DMS79 treated with DMSO at 0.1 percent for 48 hours (cell line): ENCODE data around the gene FNDC3A.
"Not testable (repeated sequence)": the region's sequence is repeated elsewhere in the genome, so short reads cannot be mapped to it uniquely, and the experiment has no call there.

Experiments used
- DNase-seq: peaks from one replicate; lab custom pipeline; 2025; lab: John Stamatoyannopoulos, UW

The FNDC3A gene

DNA sequence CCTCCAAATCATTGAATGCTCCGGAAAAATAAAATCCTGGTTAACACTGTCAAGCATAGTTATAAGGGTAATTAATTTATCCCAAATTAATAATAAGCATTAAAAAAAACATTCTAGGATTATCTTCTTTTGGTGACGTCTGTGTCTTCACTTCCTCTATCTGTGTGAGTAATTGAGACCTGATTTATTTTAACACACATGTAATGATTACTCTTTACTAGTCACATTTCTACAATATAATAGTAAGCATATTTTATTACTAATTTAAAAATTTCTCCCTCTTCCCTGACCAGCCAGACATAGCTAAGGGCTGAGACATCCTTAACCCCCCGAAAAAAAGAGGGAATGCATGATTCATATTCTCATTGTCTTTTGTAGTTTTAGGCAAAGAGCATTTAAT lies 2.3 kb downstream of the FNDC3A start:
- no peak for DNase-seq

GRCh38 chr13:48978942-48979601 lies 3.4 kb downstream of the FNDC3A start:
- peak; percentile 7 for DNase-seq

DNA sequence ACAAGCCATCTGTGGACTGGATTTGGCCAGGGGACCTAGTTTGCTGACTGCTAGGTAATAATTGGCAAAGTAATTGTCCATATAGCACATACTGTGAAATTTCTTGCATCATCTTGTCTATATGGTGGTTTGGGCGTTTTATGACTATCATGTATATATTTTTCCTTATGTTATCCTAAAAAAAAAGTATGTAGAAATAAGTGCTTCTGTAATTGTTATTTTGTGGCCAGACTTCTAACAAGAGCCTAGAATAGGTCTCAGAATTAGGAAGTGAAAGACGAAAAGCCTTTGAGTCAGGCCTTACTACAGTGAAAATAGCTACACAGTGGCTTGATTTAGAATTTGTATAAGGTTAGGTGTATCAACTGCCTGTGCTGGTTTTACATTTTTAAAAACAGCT lies 4.2 kb downstream of the FNDC3A start:
- DNase-seq: no peak

DNA sequence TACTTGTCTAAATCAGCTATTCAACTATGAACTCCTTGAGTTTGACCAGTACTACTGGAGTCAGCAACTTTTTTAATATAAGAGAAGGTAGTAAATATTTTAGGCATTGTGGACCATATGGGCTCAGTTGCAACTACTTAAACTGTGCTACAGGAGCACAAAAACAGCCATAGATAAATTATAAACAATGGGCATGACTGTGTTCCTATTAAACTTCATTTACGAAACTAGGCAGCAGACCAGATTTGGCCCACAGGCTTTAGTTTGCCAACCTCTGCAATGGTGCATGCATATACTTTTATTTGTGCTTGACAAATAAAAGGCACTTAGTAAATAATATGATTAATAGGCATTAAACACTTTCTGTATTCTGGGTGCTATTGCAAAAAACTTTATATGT lies 7.6 kb downstream of the FNDC3A start:
- no peak for DNase-seq

DNA sequence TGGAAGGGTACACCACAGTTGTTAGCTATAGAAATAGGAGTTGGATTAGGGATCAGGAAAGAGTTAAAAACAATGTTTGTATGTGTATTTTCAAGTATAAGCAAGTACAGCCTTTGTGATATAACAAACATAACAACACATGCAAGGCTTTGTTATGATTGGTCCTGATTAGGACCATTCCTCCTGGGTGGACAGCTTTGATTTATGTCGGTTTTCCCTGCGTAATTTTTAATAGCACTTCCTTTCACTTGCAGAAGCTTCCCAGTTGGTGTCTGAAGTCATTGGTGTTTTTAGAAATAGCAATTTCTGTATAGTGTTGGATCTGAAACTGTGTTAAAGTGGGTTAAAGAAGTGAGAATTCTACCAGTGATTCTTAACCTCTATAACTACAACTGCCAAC lies 10.0 kb downstream of the FNDC3A start:
- DNase-seq: no peak

DNA sequence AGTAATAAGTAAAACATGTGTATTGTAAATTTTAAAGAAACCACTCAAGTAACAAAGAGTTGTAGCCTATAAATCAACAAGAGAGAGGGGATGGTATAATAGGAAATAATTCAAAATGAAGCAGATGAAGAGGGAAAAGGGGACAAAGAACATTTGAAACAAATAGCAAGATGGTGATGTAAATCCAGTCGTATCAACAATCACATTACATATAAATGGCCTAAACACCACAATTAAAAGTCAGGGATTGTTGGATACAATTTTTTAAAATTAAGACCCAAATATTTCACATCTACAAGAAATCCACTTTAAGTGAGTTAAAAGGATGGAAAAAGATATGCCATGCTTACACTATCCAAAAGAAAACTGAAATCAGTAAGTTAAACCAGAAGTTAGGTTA lies 15.2 kb downstream of the FNDC3A start:
- DNase-seq: no peak

- no peak for DNase-seq
Observed at GRCh38 chr13:48993150-48993549, 17.4 kb downstream of the FNDC3A start.

GRCh38 chr13:48994706-48995105 lies 19.0 kb downstream of the FNDC3A start:
- DNase-seq: no peak

GRCh38 chr13:48998641-48999292 lies 23.1 kb downstream of the FNDC3A start:
- no peak for DNase-seq

- DNase-seq: no peak
Observed at GRCh38 chr13:49000247-49000646, 24.5 kb downstream of the FNDC3A start.

DNA sequence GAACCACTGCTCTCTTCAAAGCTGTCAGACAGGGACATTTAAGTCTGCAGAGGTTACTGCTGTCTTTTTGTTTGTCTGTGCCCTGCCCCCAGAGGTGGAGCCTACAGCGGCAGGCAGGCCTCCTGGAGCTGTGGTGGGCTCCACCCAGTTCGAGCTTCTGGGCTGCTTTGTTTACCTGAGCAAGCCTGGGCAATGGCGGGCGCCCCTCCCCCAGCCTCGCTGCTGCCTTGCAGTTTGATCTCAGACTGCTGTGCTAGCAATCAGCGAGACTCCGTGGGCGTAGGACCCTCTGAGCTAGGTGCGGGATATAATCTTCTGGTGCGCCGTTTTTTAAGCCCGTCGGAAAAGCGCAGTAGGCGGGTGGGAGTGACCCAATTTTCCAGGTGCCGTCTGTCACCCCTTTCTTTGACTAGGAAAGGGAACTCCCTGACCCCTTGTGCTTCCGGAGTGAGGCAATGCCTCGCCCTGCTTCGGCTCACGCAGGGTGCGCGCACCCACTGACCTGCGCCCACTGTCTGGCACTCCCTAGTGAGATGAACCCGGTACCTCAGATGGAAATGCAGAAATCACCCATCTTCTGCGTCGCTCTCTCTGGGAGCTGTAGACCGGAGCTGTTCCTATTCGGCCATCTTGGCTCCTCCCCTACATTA lies 43.4 kb downstream of the FNDC3A start:
- not testable (repeated sequence) for DNase-seq

DNA sequence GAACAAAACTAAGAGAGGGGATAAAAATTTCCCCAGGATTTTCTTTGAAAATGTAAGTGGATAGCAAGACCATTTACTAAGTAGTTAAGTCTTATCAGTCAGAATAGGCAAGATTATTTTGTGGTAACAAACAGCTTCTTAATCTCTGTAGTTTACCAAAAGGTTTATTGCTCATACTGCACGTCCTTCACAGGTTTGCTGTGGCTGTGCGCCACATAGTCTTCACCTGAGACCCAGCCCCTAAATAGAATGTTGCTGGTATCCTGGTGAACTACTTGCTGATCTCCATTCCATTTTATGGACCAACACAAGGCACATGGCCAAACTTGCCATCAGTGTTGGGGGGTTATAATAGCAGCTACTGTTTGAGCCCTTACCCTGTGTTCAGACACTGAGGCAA lies 44.6 kb downstream of the FNDC3A start:
- DNase-seq: no peak

DNA sequence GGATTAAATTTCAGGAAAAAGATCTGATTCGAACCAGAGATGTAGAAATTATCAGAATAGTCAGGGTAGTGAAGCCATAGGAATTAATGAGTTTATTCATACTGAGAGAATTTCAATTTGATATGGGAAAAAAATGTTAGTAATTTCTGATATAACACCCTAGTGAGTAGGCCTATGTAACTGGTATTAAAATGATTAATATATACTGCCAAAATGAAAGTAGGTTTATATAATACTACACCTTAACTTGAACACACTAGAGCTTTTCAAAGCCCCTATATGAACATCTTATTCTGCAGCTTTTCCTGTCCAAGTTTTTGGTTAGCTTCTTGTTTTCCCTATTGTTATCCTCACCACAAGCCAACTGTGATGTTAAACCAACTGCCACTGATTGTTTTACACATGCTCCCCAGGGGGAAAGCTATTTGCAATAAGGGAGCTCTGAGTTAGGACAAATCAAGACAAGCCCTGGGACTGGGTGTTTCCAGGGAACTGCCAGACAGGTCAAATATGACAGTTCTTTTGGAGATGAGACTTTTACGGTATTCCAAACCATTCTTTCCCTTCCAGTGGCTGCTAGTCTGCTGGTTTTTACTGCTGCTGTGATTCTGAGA lies 45.3 kb downstream of the FNDC3A start:
- no peak for DNase-seq

GRCh38 chr13:49021953-49022352 lies 46.2 kb downstream of the FNDC3A start:
- DNase-seq: no peak

- no peak for DNase-seq
Observed at GRCh38 chr13:49022472-49023144, 46.9 kb downstream of the FNDC3A start.

- no peak for DNase-seq
Observed at GRCh38 chr13:49023431-49023830, 47.7 kb downstream of the FNDC3A start.

DNA sequence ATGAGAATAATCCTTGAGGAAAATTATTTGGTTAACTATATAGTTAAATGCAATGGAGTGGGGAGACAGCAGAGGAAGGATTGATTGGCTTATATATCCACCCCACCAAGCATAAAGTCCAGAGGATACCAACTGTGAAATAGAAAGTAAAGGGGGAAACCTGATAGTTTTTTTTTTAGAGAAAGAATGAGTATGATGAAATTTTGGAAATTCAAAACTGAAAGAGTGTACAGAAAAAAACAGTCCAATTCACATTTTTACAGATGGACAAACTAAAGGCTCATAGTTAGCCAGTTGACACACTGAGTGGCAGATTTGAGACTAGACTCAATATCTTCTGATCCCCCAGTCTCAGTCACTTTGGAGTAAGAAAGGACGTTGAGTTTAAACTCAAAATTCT lies 51.1 kb downstream of the FNDC3A start:
- no peak for DNase-seq

DNA sequence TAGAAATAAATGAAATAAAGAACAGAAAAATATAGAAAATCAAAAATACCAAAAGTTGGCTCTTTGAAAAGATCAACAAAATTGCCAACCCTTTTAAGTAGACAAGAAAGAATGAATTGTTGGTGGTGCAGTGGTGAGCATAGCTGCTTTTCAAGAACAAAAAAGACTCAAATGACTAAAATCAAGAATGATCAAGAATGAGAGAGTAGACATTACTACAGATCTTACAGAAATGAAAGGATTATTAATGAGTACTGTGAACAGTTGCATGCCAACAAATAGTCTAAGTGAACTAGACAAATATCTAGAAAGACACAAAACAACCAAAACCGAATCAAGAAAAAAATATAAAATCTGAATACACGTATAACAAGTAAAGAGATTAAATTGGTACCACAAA lies 53.9 kb downstream of the FNDC3A start:
- DNase-seq: no peak

- DNase-seq: no peak
Observed at GRCh38 chr13:49030213-49030612, 54.5 kb downstream of the FNDC3A start.

DNA sequence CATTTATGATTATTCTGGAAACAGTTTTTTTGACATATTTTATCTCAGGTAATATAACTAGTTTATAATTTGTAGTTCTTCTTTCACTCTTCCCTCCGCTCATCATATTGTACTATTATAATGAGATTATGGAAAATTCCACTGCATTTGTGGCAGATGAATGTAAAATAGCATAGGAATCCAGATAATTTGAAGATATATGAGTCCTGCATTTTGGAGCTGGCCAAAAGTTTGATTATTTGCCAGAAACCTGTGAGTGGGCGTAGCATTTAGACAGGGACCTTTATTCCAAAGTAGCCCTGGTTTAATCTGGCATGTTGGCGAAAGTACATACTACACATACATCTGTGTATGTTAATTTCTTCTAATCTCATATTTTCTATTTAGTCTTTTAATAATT lies 65.2 kb downstream of the FNDC3A start:
- DNase-seq: no peak

GRCh38 chr13:49042476-49042875 lies 66.8 kb downstream of the FNDC3A start:
- DNase-seq: no peak

GRCh38 chr13:49044008-49044407 lies 68.3 kb downstream of the FNDC3A start:
- no peak for DNase-seq

DNA sequence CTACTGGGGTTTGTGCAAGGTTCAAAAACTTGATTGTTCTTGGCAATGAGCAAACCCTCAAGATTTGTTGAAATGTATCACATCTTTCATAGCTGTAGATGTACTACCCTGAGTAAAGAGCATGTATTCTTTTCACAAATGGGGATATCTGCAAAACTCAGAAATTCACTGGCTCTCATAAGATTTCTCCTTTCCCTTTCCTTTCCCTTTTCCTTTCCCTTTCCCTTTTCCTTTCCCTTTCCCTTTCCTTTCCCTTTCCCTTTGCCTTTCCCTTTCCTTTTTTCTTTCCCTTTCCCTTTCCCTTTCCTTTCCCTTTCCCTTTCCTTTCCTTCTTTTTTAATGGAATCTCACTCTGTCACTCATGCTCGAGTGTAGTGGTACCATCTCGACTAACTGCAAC lies 69.1 kb downstream of the FNDC3A start:
- no peak for DNase-seq
